ENCODE measurements around the gene BOLA2B. TPM values are rescaled to one million over a fixed set of nuclear protein-coding genes. Genes with fewer than 3 reads are reported as not detected.

Gene BOLA2B
- total and polyA plus RNA-seq, 11 donors, result 41.6 to 204 (median 73.5) TPM

GRCh38 chr16:30166202-30166902 is 27.1 kb downstream of the BOLA2B start:
- ATAC-seq (peak in 2 of 4 donors; percentile 59 to 84), DNase-seq (no peak)
- no peaks in the 10 kb centered on the region for H3K9me3 ChIP-seq
- peaks cover 0 to 14% (median 0%) of the 10 kb centered on the region in 12 donors for H3K4me1 ChIP-seq
- H3K4me3 ChIP-seq, result no peak overlapping the region
- intact Hi-C loops (cut with DNase I), result no loop called here
- no peaks in the 10 kb centered on the region for H3K36me3 ChIP-seq
- TF ChIP-seq CTCF (IDR thresholded peaks at IDR 0.05) (no peak), POLR2A (IDR thresholded peaks at IDR 0.05) (no peak)
- peak overlapping the region in 1 of 12 donors; percentile 50 for H3K27ac ChIP-seq
- H3K27me3 ChIP-seq, result no peaks in the 10 kb centered on the region
- 85 to 89% (median 87%) methylated on average over 11 of the region's 11 CpGs for WGBS, 4 donors

GRCh38 chr16:30163538-30163937 is 29.9 kb downstream of the BOLA2B start:
- H3K27me3 ChIP-seq, result no peaks in the 10 kb centered on the region
- H3K9me3 ChIP-seq, result no peaks in the 10 kb centered on the region
- intact Hi-C loops (cut with DNase I), result no loop called here
- no peaks in the 10 kb centered on the region for H3K36me3 ChIP-seq
- no peak overlapping the region for H3K4me3 ChIP-seq
- DNase-seq, result no peak
- WGBS, 4 donors, result 83 to 88% (median 87%) methylated on average over 3 of the region's 3 CpGs
- peaks cover 0 to 14% (median 0%) of the 10 kb centered on the region in 12 donors for H3K4me1 ChIP-seq
- no peak overlapping the region for H3K27ac ChIP-seq
- TF ChIP-seq CTCF (IDR thresholded peaks at IDR 0.05), result no peak
- no peak for TF ChIP-seq POLR2A (IDR thresholded peaks at IDR 0.05)
- no peak for ATAC-seq

- TF ChIP-seq POLR2A (IDR thresholded peaks at IDR 0.05) (no peak), CTCF (IDR thresholded peaks at IDR 0.05) (no peak)
- intact Hi-C loops (cut with DNase I), result no loop called here
- no peak for DNase-seq
- no peaks in the 10 kb centered on the region for H3K4me1 ChIP-seq
- H3K36me3 ChIP-seq, result no peaks in the 10 kb centered on the region
- no peak overlapping the region for H3K4me3 ChIP-seq
- no peaks in the 10 kb centered on the region for H3K9me3 ChIP-seq
- ATAC-seq, result no peak
- no peaks in the 10 kb centered on the region for H3K27me3 ChIP-seq
- 60 to 79% (median 75%) methylated on average over 1 of the region's 1 CpG for WGBS, 4 donors
- H3K27ac ChIP-seq, result no peak overlapping the region
Observed at GRCh38 chr16:30157214-30157613, 36.3 kb downstream of the BOLA2B start.

GRCh38 chr16:30155188-30155587 is 38.3 kb downstream of the BOLA2B start:
- intact Hi-C loops (cut with DNase I), result no loop called here
- Histone ChIP-seq H3K4me1 (peaks cover 0 to under 1% (median 0%) of the 10 kb centered on the region in 12 donors), H3K27ac (no peak overlapping the region), H3K36me3 (no peaks in the 10 kb centered on the region), H3K4me3 (no peak overlapping the region), H3K9me3 (no peaks in the 10 kb centered on the region), H3K27me3 (no peaks in the 10 kb centered on the region)
- 93 to 98% (median 97%) methylated on average over 5 of the region's 5 CpGs for WGBS, 4 donors
- ATAC-seq, result no peak
- TF ChIP-seq POLR2A (IDR thresholded peaks at IDR 0.05), result no peak
- no peak for TF ChIP-seq CTCF (IDR thresholded peaks at IDR 0.05)
- no peak for DNase-seq

All from heart left ventricle (tissue), 16 donors.